ENCODE measurements around the gene C10orf120. TPM values are rescaled to one million over a fixed set of nuclear protein-coding genes. Genes with fewer than 3 reads are reported as not detected.

The C10orf120 gene
- polyA plus RNA-seq, 3 donors, result not detected

GRCh38 chr10:122716025-122716424, 16.4 kb upstream of the C10orf120 start:
- peaks cover 0 to 13% (median 5%) of the 10 kb centered on the region in 3 donors for H3K27me3 Mint-ChIP-seq (ENCODE audit: low read depth in 3 of 3)
- no peak overlapping the region for H3K4me3 ChIP-seq (replicated peaks in 1 of 3; ENCODE audit: low read depth in 2 of 3, low read length in 3 of 3)
- intact Hi-C loops (cut with micrococcal nuclease), result no loop called here
- H3K27ac Mint-ChIP-seq, result no peak overlapping the region
- no peak overlapping the region for H3K27ac ChIP-seq (ENCODE audit: low read depth in 1 of 2, low read length in 2 of 2)
- no peaks in the 10 kb centered on the region for H3K9me3 ChIP-seq (replicated peaks in 1 of 2; ENCODE audit: control insufficient read depth in 1 of 2, insufficient read depth in 1 of 2, low read length in 2 of 2)
- H3K36me3 Mint-ChIP-seq, result no peaks in the 10 kb centered on the region
- peaks cover 0 to 4% (median 0%) of the 10 kb centered on the region in 7 donors for H3K9me3 Mint-ChIP-seq
- H3K4me2 ChIP-seq (replicated peaks; ENCODE audit: extremely low read depth, low read length, poor library complexity, severe bottlenecking), result no peak overlapping the region
- no peaks in the 10 kb centered on the region for H4K20me1 ChIP-seq (ENCODE audit: insufficient read depth, low read length)
- H3K79me2 ChIP-seq (ENCODE audit: insufficient read depth, low read length), result no peaks in the 10 kb centered on the region
- no peaks in the 10 kb centered on the region for H3K36me3 ChIP-seq (replicated peaks in 1 of 2; ENCODE audit: control insufficient read depth in 1 of 2, insufficient read depth in 2 of 2, low read length in 2 of 2)
- WGBS (ENCODE audit: insufficient coverage), result 90% methylated on average over 2 of the region's 2 CpGs
- H2AFZ ChIP-seq (ENCODE audit: insufficient read depth, low read depth, low read length, poor library complexity, severe bottlenecking), result no peak overlapping the region
- H3K4me1 ChIP-seq (ENCODE audit: control insufficient read depth in 1 of 2, insufficient read depth in 2 of 2, low read length in 2 of 2), result no peaks in the 10 kb centered on the region
- no peak overlapping the region for H3K9ac ChIP-seq (ENCODE audit: insufficient read depth, low read length, poor library complexity, severe bottlenecking)
- H3K27me3 ChIP-seq (ENCODE audit: control insufficient read depth in 2 of 2, insufficient read depth in 2 of 2, low read length in 2 of 2), result peaks cover 0 to 3% of the 10 kb centered on the region in 2 donors
- TF ChIP-seq, protein P1, sequence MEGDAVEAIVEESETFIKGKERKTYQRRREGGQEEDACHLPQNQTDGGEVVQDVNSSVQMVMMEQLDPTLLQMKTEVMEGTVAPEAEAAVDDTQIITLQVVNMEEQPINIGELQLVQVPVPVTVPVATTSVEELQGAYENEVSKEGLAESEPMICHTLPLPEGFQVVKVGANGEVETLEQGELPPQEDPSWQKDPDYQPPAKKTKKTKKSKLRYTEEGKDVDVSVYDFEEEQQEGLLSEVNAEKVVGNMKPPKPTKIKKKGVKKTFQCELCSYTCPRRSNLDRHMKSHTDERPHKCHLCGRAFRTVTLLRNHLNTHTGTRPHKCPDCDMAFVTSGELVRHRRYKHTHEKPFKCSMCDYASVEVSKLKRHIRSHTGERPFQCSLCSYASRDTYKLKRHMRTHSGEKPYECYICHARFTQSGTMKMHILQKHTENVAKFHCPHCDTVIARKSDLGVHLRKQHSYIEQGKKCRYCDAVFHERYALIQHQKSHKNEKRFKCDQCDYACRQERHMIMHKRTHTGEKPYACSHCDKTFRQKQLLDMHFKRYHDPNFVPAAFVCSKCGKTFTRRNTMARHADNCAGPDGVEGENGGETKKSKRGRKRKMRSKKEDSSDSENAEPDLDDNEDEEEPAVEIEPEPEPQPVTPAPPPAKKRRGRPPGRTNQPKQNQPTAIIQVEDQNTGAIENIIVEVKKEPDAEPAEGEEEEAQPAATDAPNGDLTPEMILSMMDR (IDR thresholded peaks at IDR 0.05), result no peak
- no peaks in the 10 kb centered on the region for H3K4me1 Mint-ChIP-seq
- no peak for DNase-seq
- H3K4me3 Mint-ChIP-seq, result no peak overlapping the region

DNA sequence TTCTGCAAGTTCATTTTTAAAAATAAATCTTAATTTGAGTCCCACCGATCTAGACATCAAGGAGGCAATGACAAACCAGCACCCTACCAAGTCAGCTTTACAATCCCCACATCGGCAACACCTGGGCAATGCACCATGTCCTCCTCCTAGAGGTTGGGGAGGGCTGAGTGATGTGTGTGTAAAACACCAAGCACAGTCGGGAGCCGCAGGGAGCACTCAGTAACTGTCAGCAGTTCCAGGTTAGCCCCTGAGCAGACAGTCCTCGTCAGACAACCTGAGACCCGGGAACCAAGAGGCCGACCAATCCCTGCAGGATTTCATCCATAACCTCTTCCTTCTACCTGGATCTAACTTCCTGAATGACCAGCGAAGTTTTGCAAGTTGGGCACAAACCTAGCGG, 15.9 kb upstream of the C10orf120 start:
- Mint-ChIP-seq H3K9me3 (peaks cover 0 to 4% (median 0%) of the 10 kb centered on the region in 7 donors), H3K4me3 (no peak overlapping the region), H3K36me3 (no peaks in the 10 kb centered on the region), H3K27me3 (ENCODE audit: low read depth in 3 of 3) (peaks cover 0 to 13% (median 2%) of the 10 kb centered on the region in 3 donors), H3K4me1 (no peaks in the 10 kb centered on the region), H3K27ac (no peak overlapping the region)
- no peaks in the 10 kb centered on the region for H3K4me1 ChIP-seq (ENCODE audit: control insufficient read depth in 1 of 2, insufficient read depth in 2 of 2, low read length in 2 of 2)
- no peak overlapping the region for H3K4me3 ChIP-seq (replicated peaks in 1 of 3; ENCODE audit: low read depth in 2 of 3, low read length in 3 of 3)
- no peak overlapping the region for H2AFZ ChIP-seq (ENCODE audit: insufficient read depth, low read depth, low read length, poor library complexity, severe bottlenecking)
- no peaks in the 10 kb centered on the region for H3K9me3 ChIP-seq (replicated peaks in 1 of 2; ENCODE audit: control insufficient read depth in 1 of 2, insufficient read depth in 1 of 2, low read length in 2 of 2)
- no peak overlapping the region for H3K27ac ChIP-seq (ENCODE audit: low read depth in 1 of 2, low read length in 2 of 2)
- H3K9ac ChIP-seq (ENCODE audit: insufficient read depth, low read length, poor library complexity, severe bottlenecking), result no peak overlapping the region
- TF ChIP-seq, protein P1 (IDR thresholded peaks at IDR 0.05), result no peak
- DNase-seq, result no peak
- WGBS (ENCODE audit: insufficient coverage), result 75% methylated on average over 5 of the region's 9 CpGs
- no peaks in the 10 kb centered on the region for H3K79me2 ChIP-seq (ENCODE audit: insufficient read depth, low read length)
- H3K36me3 ChIP-seq (replicated peaks in 1 of 2; ENCODE audit: control insufficient read depth in 1 of 2, insufficient read depth in 2 of 2, low read length in 2 of 2), result no peaks in the 10 kb centered on the region
- H3K27me3 ChIP-seq (ENCODE audit: control insufficient read depth in 2 of 2, insufficient read depth in 2 of 2, low read length in 2 of 2), result peaks cover 0 to 3% of the 10 kb centered on the region in 2 donors
- H3K4me2 ChIP-seq (replicated peaks; ENCODE audit: extremely low read depth, low read length, poor library complexity, severe bottlenecking), result no peak overlapping the region
- intact Hi-C loops (cut with micrococcal nuclease), result no loop called here
- no peaks in the 10 kb centered on the region for H4K20me1 ChIP-seq (ENCODE audit: insufficient read depth, low read length)
